HCT116 (cell line): Measurements from ENCODE around the gene XRN1. TPM values are rescaled to one million over a fixed set of nuclear protein-coding genes. Genes with fewer than 3 reads are reported as not detected.

Source experiments
- ATAC-seq: fragments of 200-7000 bp; cut with Tn5 transposase; 2 replicates; pipeline ENCODE4 v1.9.1; 2020; ENCODE audit warnings: mild to moderate bottlenecking, moderate library complexity
- BruUV-seq: library from RNA; stranded (reverse); fragments of 400-500 nt; replicated peaks from 2 replicates; lab custom pipeline; 2021; lab: Mats Ljungman, UMichigan
- CTCF ChIA-PET: fragments of 300-600 bp; sonication (Branson Sonifier 250); formaldehyde crosslinking; loops from one replicate; lab custom pipeline; 2021; ENCODE audit warnings: antibody characterized with exemption; lab: Charles Lee
- POLR2A ChIA-PET: fragments of 300-600, 350-600 bp; sonication (Branson Sonifier 250); formaldehyde crosslinking; loops from one replicate; lab custom pipeline; 2021; ENCODE audit warnings: antibody characterized with exemption; lab: Charles Lee
- RAD21 ChIA-PET, 2 experiments: fragments of 300-600 bp; sonication (Branson Sonifier 250); formaldehyde crosslinking; loops; one replicate each; lab custom pipeline; 2023; ENCODE audit warnings: low total read pairs in 2 of 2; ENCODE audit not compliant: uncharacterized antibody in 2 of 2, unreplicated experiment in 2 of 2, low non-redundant PET in 1 of 2; lab: Charles Lee
- DNase-seq: peaks from one replicate; pipeline ENCODE4 v3.0.0-alpha.2; 2010; ENCODE audit warnings: low read depth, low spot score
- H2AFZ ChIP-seq: fragments of 200-600 bp; shearing (Covaris generic), sonication (generic); 2 replicates; pipeline ENCODE4 v1.6.1; 2017; ENCODE audit warnings: low read depth, mixed run types, mixed read lengths, antibody characterized with exemption, low read length; ENCODE audit not compliant: poor library complexity, severe bottlenecking
- H3K27ac ChIP-seq: 2 replicates; pipeline ENCODE4 v1.5.1; 2012; ENCODE audit warnings: low read depth, low read length
- H3K27me3 ChIP-seq: fragments of 200-600 bp; sonication (generic); 2 replicates; pipeline ENCODE4 v1.6.1; 2016; ENCODE audit warnings: mixed run types, low read length, mixed read lengths; ENCODE audit not compliant: insufficient read depth
- H3K36me3 ChIP-seq, 2 experiments: fragments of 200-500 bp in 1 of 2; fragments of 200-600 bp in 1 of 2; sonication (Bioruptor generic) in 1 of 2; sonication (generic) in 1 of 2; 2 replicates each; pipeline versions ENCODE4 v1.5.1 to v1.6.1; 2014 to 2016; ENCODE audit warnings: low read length in 2 of 2, inconsistent platforms in 1 of 2, mixed read lengths in 1 of 2, mixed run types in 1 of 2; ENCODE audit not compliant: insufficient read depth in 2 of 2, control insufficient read depth in 1 of 2
- H3K4me1 ChIP-seq, 2 experiments: fragments of 200-600 bp in 1 of 2; sonication (generic) in 1 of 2; 2 replicates each; pipeline versions ENCODE4 v1.5.1 to v1.6.1; 2012 to 2017; ENCODE audit warnings: low read length in 2 of 2, inconsistent platforms in 1 of 2, mild to moderate bottlenecking in 1 of 2, mixed read lengths in 1 of 2, mixed run types in 1 of 2, moderate library complexity in 1 of 2; ENCODE audit not compliant: insufficient read depth in 2 of 2, control insufficient read depth in 1 of 2
- H3K4me2 ChIP-seq: fragments of 200-600 bp; sonication (generic); 2 replicates; pipeline ENCODE4 v1.6.1; 2017; ENCODE audit warnings: mixed run types, low read length, mixed read lengths
- H3K4me3 ChIP-seq, 2 experiments: fragments of 200-600 bp in 1 of 2; sonication (generic) in 1 of 2; replicated peaks in 1 of 2; 2 replicates each; pipeline ENCODE4 v1.5.1; 2011 to 2016; ENCODE audit warnings: low read length in 2 of 2, control low read depth in 1 of 2, low read depth in 1 of 2, mild to moderate bottlenecking in 1 of 2, mixed read lengths in 1 of 2, mixed run types in 1 of 2
- H3K79me2 ChIP-seq: fragments of 200-600 bp; sonication (generic); 2 replicates; pipeline ENCODE4 v1.6.1; 2017; ENCODE audit warnings: mild to moderate bottlenecking, mixed run types, low read length, moderate library complexity, mixed read lengths; ENCODE audit not compliant: insufficient read depth
- H3K9ac ChIP-seq: fragments of 200-600 bp; sonication (generic); 2 replicates; pipeline ENCODE4 v1.6.1; 2016; ENCODE audit warnings: low read length, mixed read lengths
- H3K9me2 ChIP-seq: fragments of 200-600 bp; sonication (generic), shearing (Covaris generic); 2 replicates; pipeline ENCODE4 v1.6.1; 2017; ENCODE audit warnings: mixed run types, mild to moderate bottlenecking, moderate library complexity; ENCODE audit not compliant: insufficient read depth
- H3K9me3 ChIP-seq, 2 experiments: fragments of 200-500 bp in 1 of 2; fragments of 200-600 bp in 1 of 2; sonication (Bioruptor generic) in 1 of 2; sonication (generic) in 1 of 2; 2 replicates each; pipeline ENCODE4 v1.6.1; 2014 to 2017; ENCODE audit warnings: low read length in 2 of 2, mixed read lengths in 2 of 2, inconsistent platforms in 1 of 2, low read depth in 1 of 2, mild to moderate bottlenecking in 1 of 2, mixed run types in 1 of 2, moderate library complexity in 1 of 2; ENCODE audit not compliant: control insufficient read depth in 1 of 2, insufficient read depth in 1 of 2
- H4K20me1 ChIP-seq: fragments of 200-600 bp; sonication (generic), shearing (Covaris generic); 2 replicates; pipeline ENCODE4 v1.6.1; 2017; ENCODE audit warnings: mixed run types, mild to moderate bottlenecking, moderate library complexity; ENCODE audit not compliant: insufficient read depth
- CBX3 ChIP-seq: IDR thresholded peaks from 2 replicates; pipeline ENCODE4 v1.6.1; 2012; ENCODE audit warnings: low read depth
- CEBPB ChIP-seq: IDR thresholded peaks from 2 replicates; pipeline ENCODE4 v1.6.1; 2012; ENCODE audit warnings: low read depth
- EGR1 ChIP-seq: IDR thresholded peaks from 2 replicates; pipeline ENCODE4 v1.6.1; 2012; ENCODE audit warnings: low read depth
- EZH2phosphoT487 ChIP-seq: fragments of 200-600 bp; IDR thresholded peaks from 2 replicates; pipeline ENCODE4 v1.6.1; 2018; ENCODE audit warnings: antibody characterized with exemption, borderline replicate concordance
- FOSL1 ChIP-seq: IDR thresholded peaks from 2 replicates; pipeline ENCODE4 v1.6.1; 2012; ENCODE audit warnings: low read depth
- MAX ChIP-seq: IDR thresholded peaks from 2 replicates; pipeline ENCODE4 v1.6.1; 2012
- POLR2A ChIP-seq: IDR thresholded peaks from 2 replicates; pipeline ENCODE4 v1.7.0; 2011; ENCODE audit warnings: borderline replicate concordance; ENCODE audit not compliant: insufficient read depth, insufficient read length; ENCODE audit errors: extremely low read depth
- RAD21 ChIP-seq: IDR thresholded peaks from 2 replicates; pipeline ENCODE4 v1.6.1; 2012; ENCODE audit warnings: low read depth, mild to moderate bottlenecking
- TCF7L2 ChIP-seq: IDR thresholded peaks from 2 replicates; pipeline ENCODE4 v1.7.0; 2011; ENCODE audit warnings: borderline replicate concordance, inconsistent platforms; ENCODE audit not compliant: insufficient read depth, insufficient read length; ENCODE audit errors: extremely low read depth
- YY1 ChIP-seq: IDR thresholded peaks from 2 replicates; pipeline ENCODE4 v1.6.1; 2011; ENCODE audit warnings: low read length, low read depth, moderate library complexity, mild to moderate bottlenecking; ENCODE audit not compliant: insufficient replicate concordance; ENCODE audit errors: extremely low read depth
- ZBTB33 ChIP-seq: IDR thresholded peaks from 2 replicates; pipeline ENCODE4 v1.6.1; 2011; ENCODE audit warnings: mild to moderate bottlenecking, low read length, moderate library complexity; ENCODE audit not compliant: insufficient replicate concordance; ENCODE audit errors: extremely low read depth
- ZFX ChIP-seq: fragments of 450-650 bp; IDR thresholded peaks from 2 replicates; pipeline ENCODE4 v1.6.1; 2017
- intact Hi-C: fragments of 100-400 bp; cut with micrococcal nuclease; formaldehyde crosslinking; loops from 2 replicates; pipeline ENCODE4 v1.10.0; 2022
- total RNA-seq: library from RNA; stranded (reverse); gene quantifications from one replicate; pipeline ENCODE4 v1.2.1, GENCODE V29; 2021; ENCODE audit not compliant: unreplicated experiment

XRN1 gene
- total RNA-seq, 1 experiment from 2014 or later: 21.3 TPM

GRCh38 chr3:142394921-142395622 lies 52.8 kb downstream of the XRN1 start:
- POLR2A ChIA-PET: no interaction called here
- intact Hi-C loops: no loop called here
- Histone ChIP-seq H3K27me3 (no peaks in the 10 kb centered on the region), H3K9me3 (no peaks in the 10 kb centered on the region), H3K9ac (no peak overlapping the region), H3K9me2 (no peaks in the 10 kb centered on the region), H3K4me3 (no peak overlapping the region), H3K36me3 (peaks cover 0 to 10% of the 10 kb centered on the region in 2 experiments; a peak in 3 of 4 replicates), H3K79me2 (no peaks in the 10 kb centered on the region), H3K4me2 (no peak overlapping the region), H4K20me1 (no peaks in the 10 kb centered on the region), H3K4me1 (no peaks in the 10 kb centered on the region), H3K27ac (no peak overlapping the region), H2AFZ (no peak overlapping the region)
- DNase-seq (no peak), ATAC-seq (no peak)
- CTCF ChIA-PET: no interaction called here
- RAD21 ChIA-PET: no interaction called here
- BruUV-seq: no TSS peak
- TF ChIP-seq EGR1: no peak
- TF ChIP-seq MAX: no peak
- no peak for TF ChIP-seq CBX3
- TF ChIP-seq RAD21: no peak
- TF ChIP-seq YY1: no peak
- TF ChIP-seq ZBTB33: no peak

GRCh38 chr3:142385078-142385477 lies 62.8 kb downstream of the XRN1 start:
- no peak overlapping the region for H3K4me2 ChIP-seq
- ChIA-PET CTCF (no interaction called here), POLR2A (no interaction called here), RAD21 (no interaction called here)
- no peak for ATAC-seq
- H3K9me2 ChIP-seq: no peaks in the 10 kb centered on the region
- H3K27me3 ChIP-seq: no peaks in the 10 kb centered on the region
- intact Hi-C loops: no loop called here
- no peaks in the 10 kb centered on the region for H3K79me2 ChIP-seq
- no peak for DNase-seq
- H2AFZ ChIP-seq: no peak overlapping the region
- no peaks in the 10 kb centered on the region for H4K20me1 ChIP-seq
- H3K9ac ChIP-seq: no peak overlapping the region
- no peaks in the 10 kb centered on the region for H3K4me1 ChIP-seq
- no TSS peak for BruUV-seq
- H3K9me3 ChIP-seq: no peaks in the 10 kb centered on the region
- H3K36me3 ChIP-seq: peaks cover 0 to 5% of the 10 kb centered on the region in 2 experiments; a peak in 1 of 4 replicates
- no peak overlapping the region for H3K4me3 ChIP-seq
- no peak overlapping the region for H3K27ac ChIP-seq
- TF ChIP-seq EZH2phosphoT487 (no peak), FOSL1 (no peak), ZBTB33 (no peak), POLR2A (no peak), ZFX (no peak), CEBPB (no peak), TCF7L2 (no peak)
